Measurements from ENCODE around the gene RBM15. TPM values are rescaled to one million over a fixed set of nuclear protein-coding genes. Genes with fewer than 3 reads are reported as not detected.

RBM15 gene
- total RNA-seq, 1 donor from 2014 or later: 52.6 TPM

DNA sequence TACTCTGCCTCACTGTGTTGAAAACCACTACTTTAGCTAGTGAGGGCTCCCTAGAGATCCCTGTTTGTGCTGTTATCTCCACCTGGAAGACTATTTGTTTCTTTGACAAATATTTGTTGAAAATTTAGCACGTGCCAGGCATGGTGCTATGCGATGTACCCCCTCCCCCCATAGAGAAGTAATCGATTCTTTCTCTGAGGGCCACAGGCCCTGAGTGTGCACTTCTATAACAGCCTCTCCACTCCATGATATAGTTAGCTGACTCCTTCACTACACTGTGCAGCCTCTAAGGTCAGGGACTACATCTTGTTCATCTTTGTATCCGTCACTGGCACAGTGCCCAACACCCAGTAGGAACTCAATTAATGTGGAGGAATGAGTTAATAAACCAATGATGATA is 17.3 kb upstream of the RBM15 start:
- H3K36me3 Mint-ChIP-seq (ENCODE audit: low read depth): no peaks in the 10 kb centered on the region

DNA sequence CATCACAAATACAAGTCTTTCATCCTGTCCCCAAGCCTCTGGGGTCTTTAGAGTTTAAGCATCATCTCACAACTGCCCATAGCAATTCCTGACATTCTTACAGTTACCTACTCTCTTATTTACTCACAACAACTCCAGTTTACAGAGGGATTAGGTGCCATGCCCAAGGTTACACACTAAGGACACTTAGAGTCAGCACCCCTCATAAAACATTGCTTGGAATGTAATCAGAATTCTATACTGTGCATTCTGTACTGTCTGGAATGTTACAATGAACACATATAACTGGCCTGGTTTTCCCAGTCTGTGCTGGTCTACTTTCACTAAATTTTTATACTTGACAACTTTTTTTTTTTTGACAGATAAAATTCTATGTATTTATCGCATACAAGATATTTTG is 14.5 kb upstream of the RBM15 start:
- no peaks in the 10 kb centered on the region for H3K4me1 Mint-ChIP-seq

More for the DNA sequence above, 17.3 kb upstream of the RBM15 start:
- no peaks in the 10 kb centered on the region for H3K4me1 Mint-ChIP-seq
- H3K27ac Mint-ChIP-seq (ENCODE audit: unreplicated experiment): no peak overlapping the region
- TF ChIP-seq, protein P1, sequence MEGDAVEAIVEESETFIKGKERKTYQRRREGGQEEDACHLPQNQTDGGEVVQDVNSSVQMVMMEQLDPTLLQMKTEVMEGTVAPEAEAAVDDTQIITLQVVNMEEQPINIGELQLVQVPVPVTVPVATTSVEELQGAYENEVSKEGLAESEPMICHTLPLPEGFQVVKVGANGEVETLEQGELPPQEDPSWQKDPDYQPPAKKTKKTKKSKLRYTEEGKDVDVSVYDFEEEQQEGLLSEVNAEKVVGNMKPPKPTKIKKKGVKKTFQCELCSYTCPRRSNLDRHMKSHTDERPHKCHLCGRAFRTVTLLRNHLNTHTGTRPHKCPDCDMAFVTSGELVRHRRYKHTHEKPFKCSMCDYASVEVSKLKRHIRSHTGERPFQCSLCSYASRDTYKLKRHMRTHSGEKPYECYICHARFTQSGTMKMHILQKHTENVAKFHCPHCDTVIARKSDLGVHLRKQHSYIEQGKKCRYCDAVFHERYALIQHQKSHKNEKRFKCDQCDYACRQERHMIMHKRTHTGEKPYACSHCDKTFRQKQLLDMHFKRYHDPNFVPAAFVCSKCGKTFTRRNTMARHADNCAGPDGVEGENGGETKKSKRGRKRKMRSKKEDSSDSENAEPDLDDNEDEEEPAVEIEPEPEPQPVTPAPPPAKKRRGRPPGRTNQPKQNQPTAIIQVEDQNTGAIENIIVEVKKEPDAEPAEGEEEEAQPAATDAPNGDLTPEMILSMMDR (conservative IDR thresholded peaks at IDR 0.05): no peak
- H3K27me3 Mint-ChIP-seq (ENCODE audit: low read depth): peaks cover 3% of the 10 kb centered on the region
- H3K4me3 Mint-ChIP-seq: no peak overlapping the region
- peaks cover 2% of the 10 kb centered on the region for H3K9me3 Mint-ChIP-seq
- no peak for DNase-seq (ENCODE audit: low read depth, low spot score)

DNA sequence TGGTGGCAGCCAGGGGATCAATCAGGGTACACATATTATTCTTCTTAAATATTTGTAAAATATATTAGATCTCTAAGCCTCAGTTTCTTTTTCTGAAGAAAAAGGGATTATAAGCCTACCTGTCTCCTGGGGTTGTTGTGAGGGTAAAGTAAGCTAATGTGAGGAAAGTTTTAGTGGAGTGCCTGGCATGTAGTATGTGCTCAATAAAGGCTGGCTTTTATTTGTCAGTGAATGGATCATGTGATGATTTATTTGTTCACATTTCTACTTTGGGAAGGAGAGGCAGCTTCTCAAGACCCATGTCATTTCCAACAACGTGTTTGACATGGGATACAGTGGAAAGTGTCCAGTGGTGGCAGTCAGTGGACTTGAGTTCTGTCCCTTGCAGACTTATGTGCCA is 12.4 kb upstream of the RBM15 start:
- no peaks in the 10 kb centered on the region for H3K9me3 Mint-ChIP-seq
- TF ChIP-seq, protein P1 (conservative IDR thresholded peaks at IDR 0.05): no peak
- no peaks in the 10 kb centered on the region for H3K36me3 Mint-ChIP-seq (ENCODE audit: low read depth)
- no peaks in the 10 kb centered on the region for H3K27me3 Mint-ChIP-seq (ENCODE audit: low read depth)
- H3K4me1 Mint-ChIP-seq: no peaks in the 10 kb centered on the region
- no peak overlapping the region for H3K4me3 Mint-ChIP-seq
- no peak overlapping the region for H3K27ac Mint-ChIP-seq (ENCODE audit: unreplicated experiment)
- no peak for DNase-seq (ENCODE audit: low read depth, low spot score)

More for the DNA sequence above, 14.5 kb upstream of the RBM15 start:
- Mint-ChIP-seq H3K27me3 (ENCODE audit: low read depth) (no peaks in the 10 kb centered on the region), H3K36me3 (ENCODE audit: low read depth) (no peaks in the 10 kb centered on the region), H3K27ac (ENCODE audit: unreplicated experiment) (no peak overlapping the region), H3K9me3 (peaks cover under 1% of the 10 kb centered on the region), H3K4me3 (no peak overlapping the region)
- DNase-seq (ENCODE audit: low read depth, low spot score): no peak
- TF ChIP-seq, protein P1 (conservative IDR thresholded peaks at IDR 0.05): no peak

DNA sequence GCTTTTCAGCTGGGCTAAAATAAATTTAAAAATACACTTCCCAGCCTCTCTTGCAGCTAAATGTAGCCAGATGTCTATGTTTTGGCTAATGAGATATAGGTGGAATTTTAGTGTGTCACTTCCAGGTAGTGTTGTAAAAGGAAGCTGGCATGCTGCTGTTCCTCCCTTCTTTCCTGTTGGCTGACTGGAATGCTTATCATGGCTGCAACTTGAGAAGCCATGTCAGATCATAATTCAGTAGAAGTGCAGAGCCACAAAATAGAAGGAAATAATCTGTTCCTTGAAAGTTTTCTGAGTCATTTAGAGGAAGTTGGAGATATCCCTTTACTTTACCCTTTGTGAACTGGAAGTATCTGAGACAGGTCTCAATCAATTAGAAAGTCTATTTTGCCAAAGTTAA is 10.9 kb upstream of the RBM15 start:
- DNase-seq (ENCODE audit: low read depth, low spot score): no peak
- no peaks in the 10 kb centered on the region for H3K36me3 Mint-ChIP-seq (ENCODE audit: low read depth)
- H3K4me3 Mint-ChIP-seq: no peak overlapping the region
- H3K27ac Mint-ChIP-seq (ENCODE audit: unreplicated experiment): no peak overlapping the region
- H3K9me3 Mint-ChIP-seq: no peaks in the 10 kb centered on the region
- H3K27me3 Mint-ChIP-seq (ENCODE audit: low read depth): no peaks in the 10 kb centered on the region
- no peaks in the 10 kb centered on the region for H3K4me1 Mint-ChIP-seq
- TF ChIP-seq, protein P1 (conservative IDR thresholded peaks at IDR 0.05): no peak

DNA sequence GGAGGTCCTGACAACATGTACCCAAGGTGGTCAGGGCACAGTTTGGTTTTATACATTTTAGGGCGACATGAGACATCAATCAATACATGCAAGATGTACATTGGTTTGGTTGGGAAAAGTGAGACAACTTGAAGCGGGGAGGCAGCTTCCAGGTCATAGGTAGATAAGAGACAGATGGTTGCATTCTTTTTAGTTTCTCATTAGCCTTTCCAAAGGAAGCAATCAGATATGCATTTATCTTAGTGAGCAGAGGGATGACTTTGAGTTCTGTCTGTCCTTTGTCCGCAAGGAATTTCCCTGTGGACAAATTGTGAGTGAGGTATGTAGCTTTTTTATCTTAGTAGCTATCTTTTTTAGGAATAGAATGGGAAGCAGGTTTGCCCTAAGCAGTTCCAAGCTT is 10.5 kb upstream of the RBM15 start:
- no peaks in the 10 kb centered on the region for H3K9me3 Mint-ChIP-seq
- no peaks in the 10 kb centered on the region for H3K4me1 Mint-ChIP-seq
- no peaks in the 10 kb centered on the region for H3K36me3 Mint-ChIP-seq (ENCODE audit: low read depth)

More for the DNA sequence above, 10.5 kb upstream of the RBM15 start:
- no peak overlapping the region for H3K27ac Mint-ChIP-seq (ENCODE audit: unreplicated experiment)
- H3K4me3 Mint-ChIP-seq: no peak overlapping the region
- DNase-seq (ENCODE audit: low read depth, low spot score): no peak
- TF ChIP-seq, protein P1 (conservative IDR thresholded peaks at IDR 0.05): no peak
- no peaks in the 10 kb centered on the region for H3K27me3 Mint-ChIP-seq (ENCODE audit: low read depth)

All from neural crest cell (in vitro differentiated cells).